Umbilical cord (tissue), 2 donors: Measurements from ENCODE around the gene RAD51B. TPM values are rescaled to one million over a fixed set of nuclear protein-coding genes. Genes with fewer than 3 reads are reported as not detected.

Experiments used
- DNase-seq: peaks from one replicate; pipeline ENCODE4 v3.0.0-alpha.2; 2015; ENCODE audit warnings: low spot score
- total RNA-seq: library from RNA; depleted of rRNA; stranded (reverse); fragments of >200 nt; gene quantifications from one replicate; pipeline ENCODE4 v1.2.3, GENCODE V29; 2014; ENCODE audit warnings: low replicate concordance; ENCODE audit not compliant: insufficient read depth

The RAD51B gene
- total RNA-seq, 1 donor from 2014 or later: 34.2 TPM

DNA sequence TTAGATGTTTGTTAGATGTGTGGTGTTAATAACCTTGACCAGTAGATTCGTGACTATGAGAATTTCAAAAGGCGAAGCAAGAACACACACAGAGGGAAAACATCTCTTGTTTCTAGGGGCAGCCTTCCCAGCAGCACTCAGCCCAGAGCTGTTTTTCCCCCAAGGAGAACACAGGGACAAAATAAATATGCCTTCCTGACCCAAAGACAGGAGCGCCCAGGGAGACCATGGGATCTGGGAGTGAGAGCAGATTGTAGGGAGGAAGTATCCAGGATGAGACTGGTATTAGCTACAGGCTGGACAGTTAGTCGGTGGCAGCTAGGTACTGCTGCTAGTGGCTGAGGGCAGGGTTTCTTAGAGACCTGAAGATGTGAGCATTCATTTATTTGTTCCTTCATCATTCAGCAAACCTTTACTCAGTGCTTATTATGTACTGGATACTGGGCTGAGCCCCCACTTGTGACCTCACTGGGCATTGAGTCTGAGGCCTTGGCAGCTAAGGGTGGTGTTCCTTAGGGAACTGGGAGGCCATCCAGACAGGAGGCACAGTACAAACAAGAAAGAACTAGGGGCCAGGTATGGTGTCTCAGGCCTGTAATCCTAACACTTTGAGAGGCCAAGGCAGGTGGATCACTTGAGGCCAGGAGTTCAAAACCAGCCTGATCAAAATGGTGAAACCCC, 503.5 kb downstream of the RAD51B start:
- DNase-seq: no peak

DNA sequence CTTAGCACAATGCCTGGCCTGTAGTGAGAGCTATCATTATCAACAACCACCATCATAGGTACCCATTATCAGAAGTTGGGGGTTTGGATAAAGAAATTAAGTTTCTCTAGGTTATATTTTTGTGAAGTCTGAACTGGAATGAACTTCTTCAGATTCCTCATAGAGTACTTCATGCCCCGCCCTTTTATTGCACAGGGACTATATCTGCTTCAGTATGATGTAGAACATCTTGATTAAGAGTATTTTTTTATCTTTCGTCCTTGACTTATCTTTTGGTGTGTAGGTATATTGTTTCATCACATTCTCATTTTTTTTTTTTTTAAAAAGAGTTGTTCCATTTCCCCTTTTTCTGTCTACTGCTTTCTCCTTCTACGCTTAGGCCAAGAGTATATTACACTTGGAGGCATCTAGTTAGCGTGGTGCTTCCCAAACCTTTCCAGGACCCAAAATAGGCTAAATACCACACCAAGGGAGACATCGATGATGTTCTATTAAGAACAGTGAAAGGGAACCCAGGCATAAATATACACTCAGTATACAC, 505.8 kb downstream of the RAD51B start:
- no peak for DNase-seq

DNA sequence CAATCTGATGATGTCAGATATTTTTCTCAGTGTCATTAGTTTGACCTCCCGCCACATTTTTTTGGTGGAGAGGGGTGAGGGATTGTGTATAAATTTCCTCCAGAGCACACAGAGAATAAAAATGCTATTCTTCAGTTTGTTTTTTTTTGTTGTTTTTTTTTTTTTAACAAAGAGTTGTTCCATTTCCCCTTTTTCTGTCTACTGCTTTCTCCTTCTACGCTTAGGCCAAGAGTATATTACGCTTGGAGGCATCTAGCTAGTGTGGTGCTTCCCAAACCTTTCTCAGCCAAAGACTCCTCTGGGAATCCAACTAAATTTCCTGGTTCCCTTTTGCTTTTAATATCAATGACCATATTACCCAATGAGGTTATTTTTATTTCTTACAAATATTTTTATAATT, 507.7 kb downstream of the RAD51B start:
- DNase-seq: no peak

DNA sequence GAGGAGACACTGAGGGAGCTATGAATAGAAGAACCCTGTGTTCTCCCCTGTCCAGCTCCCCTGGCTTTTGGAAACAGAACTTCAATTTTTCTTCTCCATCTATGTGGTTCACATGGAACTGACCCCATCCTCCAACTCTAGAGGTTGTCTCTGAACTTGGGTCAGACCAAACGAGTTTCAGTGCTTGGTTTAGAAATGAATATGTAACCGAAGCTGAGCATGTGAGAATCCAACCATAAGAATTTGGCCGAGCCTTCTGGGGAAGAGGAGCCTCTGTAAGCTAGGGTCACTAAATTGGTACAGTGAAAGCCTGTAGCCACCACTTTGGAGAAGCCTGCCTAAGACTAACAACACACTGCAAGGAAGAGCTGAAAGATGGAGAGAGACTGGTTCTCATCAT, 508.9 kb downstream of the RAD51B start:
- no peak for DNase-seq

DNA sequence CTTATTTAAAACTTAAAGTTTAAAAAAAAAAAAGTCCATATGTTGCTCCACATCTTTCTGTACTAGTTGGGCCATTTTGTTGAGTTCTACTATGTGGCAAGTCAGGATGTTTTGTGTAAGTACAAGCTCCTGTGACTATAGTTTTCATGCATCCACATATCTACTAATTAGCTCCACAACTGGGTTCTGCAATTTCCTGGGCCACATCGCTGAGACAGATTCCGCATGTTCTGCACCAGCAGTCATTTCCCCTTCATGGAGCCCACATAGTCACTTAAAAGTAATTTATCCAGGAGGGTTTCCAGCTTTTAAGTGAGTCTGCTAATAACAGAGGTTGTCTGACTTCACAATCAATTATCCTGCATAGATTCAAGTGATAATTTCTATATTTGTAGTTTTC, 511.8 kb downstream of the RAD51B start:
- DNase-seq: no peak

DNA sequence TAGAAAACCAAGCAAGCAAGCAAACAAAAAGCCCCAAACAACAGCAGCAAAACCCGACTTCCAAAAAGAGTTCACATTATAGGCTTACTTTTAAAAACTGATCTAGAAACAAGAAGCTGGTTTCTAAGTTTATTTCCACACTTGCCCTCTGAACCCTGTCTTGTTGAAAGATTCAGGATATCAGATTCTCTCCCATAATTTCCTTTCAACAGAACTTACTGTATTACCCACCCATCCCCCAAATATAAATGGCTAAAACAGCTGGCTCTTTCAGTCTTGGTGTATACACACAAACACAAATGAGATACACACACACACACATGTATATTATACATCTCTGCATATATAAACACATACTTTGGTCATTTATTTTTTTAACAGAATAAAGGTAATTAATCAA, 512.4 kb downstream of the RAD51B start:
- DNase-seq: no peak

DNA sequence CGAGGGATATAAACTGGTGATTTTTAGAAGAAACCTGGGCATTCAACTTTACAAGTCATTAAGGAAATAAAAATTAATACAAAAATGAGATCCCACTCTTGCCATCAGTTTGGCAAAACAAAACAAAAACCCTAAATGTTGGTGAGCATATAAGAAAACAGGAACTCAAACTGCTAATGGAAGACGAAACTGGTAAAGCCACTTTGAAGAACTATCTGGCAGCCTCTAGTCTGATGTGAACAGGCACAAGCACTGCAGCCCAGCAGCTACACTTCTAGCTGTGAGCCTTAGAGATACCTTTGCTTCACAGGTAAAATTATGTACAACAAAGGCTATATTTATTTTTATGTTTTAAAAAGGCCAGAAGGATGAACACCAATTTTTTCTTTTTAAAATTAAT, 513.7 kb downstream of the RAD51B start:
- no peak for DNase-seq

DNA sequence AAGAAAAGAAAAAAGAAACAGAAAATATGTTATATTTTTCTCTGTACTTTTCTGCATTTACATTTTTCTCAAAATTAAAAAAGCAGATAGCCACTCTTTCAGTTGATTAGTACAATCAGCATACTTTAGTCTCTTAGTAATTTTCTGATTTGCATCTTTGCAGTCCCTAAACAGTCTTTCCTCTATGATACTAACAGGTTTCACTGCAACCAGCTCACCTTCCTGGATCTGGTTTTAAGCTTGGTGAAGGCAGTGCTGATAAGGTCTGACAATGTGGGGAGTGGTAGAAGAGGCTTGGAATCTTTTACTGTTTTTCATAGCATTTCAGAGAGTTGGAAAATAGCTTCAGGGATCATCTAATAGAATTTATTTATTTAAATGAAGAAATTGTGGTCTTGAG, 515.7 kb downstream of the RAD51B start:
- DNase-seq: no peak

DNA sequence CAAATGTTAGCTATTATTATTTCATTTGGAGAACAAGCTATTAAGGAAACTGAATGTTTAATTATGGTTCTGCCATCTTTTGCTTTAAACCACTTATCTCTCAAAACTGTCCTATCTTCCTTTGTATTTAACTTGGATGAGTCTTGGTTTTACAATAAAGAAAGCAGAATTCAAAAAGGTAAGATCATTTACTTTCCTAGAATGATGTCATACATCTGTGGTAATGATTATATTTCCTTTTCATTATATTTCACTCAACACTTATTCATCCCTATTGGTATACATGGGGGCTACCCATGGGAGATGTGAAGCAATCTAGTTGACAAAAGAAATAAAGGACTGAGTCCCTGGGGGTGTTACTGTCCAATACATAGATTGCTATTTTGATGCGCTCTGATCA, 516.6 kb downstream of the RAD51B start:
- DNase-seq: no peak

DNA sequence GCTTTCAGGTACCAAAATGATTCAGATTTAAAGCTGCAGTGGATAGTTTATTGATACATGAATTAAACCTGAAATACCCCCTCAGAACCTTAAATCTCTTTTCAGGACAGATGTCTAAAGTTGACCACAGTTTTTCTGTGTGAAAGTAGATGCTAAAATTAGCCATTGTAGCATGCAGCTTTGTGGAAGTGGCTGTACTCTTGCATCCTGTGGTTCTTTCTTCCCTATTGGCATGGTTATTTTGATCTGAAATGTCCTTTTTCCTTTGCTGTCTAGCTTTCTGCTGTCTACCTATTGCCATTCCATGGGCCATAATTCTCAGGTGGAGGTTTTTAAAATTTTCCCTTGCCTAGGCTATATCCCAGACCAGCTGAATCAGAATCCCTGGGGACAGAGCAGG, 517.7 kb downstream of the RAD51B start:
- no peak for DNase-seq

DNA sequence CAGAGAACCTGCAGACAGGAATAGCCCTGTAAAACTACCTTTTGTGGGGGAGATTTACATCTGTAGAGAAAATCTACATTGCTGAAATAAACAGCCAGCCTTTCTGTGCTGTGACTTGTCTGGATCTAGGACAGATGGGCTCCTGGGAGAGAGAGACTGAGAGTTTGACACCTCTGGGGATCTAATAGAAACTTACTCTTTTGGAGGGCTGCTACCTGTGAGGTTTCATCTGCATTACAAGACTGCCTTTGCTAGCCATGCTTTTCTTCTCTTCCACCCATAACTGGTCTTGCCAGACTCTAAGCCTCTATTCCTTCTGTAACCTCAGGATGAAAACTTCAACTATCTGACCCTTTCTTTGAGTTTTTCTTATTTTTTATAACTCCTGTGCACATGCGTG, 520.7 kb downstream of the RAD51B start:
- no peak for DNase-seq

DNA sequence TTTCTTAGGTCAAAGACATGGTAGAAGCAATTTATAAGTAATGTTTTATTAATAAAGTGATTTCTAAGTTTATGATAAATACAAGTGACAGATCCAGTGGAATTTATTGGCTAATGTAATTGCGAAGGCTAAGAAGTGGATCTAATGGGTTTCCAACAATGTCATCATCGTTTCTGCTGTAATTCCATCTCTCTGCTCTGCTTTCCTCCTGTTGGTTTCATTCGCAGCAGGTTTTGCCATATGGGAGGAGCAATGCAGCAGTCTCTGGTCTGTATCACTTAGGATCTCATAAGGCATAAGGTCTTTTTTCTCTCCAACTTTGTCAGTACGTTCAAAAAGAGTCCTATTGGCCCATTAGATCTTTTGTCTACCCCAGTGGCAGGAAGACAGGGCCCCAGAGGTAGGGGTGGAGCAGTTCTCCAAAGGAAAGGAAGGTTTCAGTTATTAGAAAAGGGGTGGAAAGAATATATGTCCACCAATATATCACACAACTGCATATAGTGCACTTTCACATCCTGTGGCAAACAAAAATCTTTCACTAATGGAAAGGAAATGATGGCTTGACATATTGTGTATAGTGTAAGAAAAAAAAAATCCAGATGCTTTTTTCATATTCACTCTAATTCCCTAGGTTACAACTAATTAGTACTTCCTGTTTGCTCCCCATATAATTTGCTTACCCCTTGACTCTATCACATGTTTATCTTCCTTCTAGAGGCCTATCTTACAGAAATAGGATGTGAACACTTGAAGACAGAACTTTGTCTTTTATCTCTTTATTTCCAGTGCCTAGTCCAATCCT, 522.0 kb downstream of the RAD51B start:
- DNase-seq: no peak

DNA sequence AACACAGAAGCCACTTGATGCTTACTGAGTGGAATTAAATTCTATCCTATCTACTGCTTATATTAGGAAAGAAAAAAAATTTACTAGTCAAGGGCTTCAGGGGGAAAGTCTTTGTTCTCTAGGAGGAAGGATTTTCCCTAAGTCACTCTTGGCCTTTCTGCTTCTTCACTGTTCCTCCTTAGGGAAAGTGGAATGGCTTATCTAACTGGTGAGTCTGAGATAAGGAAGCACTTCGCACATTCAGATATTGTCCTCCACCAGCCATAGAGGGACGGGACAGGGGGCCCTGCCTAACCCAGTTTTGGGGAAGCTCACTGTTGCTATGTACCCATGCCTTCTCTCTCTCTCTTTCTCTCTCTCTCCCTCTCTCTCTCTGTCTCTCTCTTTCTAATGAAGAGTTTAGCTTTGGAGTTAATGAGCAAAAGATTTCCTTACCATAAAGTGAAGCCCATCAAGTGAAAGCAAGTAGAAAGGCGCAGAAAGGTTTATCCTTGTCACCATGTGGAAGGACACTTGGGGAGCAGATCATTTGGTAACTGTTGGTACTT, 522.7 kb downstream of the RAD51B start:
- no peak for DNase-seq

DNA sequence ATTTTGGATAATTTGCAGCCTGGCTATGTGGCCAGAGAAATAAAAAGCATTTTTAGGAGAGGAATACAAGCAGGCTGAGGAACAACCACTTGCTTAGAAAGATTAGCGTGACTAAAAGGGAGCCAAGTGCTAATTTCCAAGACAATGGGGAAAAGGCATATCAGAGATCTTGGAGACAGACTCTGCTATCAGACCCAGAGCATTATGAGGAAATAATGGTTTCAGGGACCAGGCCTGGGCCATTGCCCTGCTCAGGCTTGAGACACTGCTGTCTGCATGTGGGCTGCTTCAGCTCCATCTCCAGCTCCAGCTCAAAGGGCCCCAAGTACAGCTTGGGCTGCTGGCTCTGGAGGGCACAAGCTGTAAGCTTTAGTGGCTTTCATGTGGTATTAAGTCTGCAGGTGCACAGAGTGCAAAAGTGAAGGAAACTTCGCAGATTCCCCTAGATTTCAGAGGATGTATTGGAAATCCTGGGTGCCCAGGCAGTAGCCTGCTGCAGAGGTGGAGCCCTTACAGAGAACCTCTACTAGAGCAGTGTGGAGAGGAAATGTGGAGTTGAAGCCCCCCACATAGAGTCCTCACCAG, 524.0 kb downstream of the RAD51B start:
- no peak for DNase-seq

DNA sequence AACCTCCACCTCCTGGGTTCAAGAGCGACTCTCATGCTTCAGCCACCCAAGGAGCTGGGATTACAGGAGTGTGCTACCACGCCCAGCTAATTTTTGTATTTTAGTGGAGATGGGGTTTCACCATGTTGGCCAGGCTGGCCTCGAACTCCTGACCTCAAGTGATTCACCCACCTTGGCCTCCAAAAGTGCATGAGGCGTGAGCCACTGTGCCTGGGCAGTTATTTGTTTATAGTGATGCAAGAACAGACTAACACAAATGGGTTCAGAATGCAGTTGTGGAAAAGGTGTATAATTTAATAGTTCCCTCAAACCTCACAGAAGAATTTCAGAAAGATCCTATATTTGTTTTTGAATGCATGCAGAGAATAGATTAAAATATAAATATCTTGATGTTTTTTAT, 526.2 kb downstream of the RAD51B start:
- no peak for DNase-seq

DNA sequence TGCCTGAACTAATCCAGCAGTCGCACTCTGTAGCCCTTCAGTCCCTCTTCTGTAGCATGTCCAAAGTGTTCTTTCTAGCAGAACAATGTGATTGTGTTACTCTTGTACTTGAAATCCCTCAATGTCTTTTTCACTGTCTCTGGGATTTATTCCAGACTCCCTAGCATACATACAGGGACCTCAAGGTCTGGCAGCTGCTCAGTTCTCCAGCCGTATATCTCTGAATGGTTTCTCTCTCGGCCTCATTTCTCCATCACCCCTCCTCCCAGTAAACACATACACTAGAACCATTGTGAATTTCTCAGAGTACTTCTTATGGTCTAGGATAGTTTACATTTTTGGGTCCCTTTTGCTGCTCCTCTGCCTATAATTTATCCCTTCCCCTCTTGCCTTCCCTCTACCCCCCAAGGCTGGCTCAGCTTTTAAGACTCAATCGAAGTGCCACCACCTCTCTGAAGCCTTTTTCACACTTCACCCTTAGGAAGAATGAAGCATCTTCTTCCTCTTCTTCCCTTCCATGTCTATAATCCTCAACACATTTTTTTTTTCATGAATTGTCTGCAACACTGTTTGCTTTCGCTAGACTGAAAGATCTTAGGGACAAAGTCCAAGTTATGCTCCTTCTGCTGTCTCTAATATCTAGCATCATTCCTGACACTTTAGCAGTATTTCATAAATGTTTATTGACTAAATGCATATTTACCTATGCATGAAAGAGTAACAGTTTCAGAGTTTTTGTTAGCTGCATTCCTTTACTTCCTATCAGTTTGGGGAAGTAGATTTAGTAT, 527.2 kb downstream of the RAD51B start:
- DNase-seq: peak; percentile 69

DNA sequence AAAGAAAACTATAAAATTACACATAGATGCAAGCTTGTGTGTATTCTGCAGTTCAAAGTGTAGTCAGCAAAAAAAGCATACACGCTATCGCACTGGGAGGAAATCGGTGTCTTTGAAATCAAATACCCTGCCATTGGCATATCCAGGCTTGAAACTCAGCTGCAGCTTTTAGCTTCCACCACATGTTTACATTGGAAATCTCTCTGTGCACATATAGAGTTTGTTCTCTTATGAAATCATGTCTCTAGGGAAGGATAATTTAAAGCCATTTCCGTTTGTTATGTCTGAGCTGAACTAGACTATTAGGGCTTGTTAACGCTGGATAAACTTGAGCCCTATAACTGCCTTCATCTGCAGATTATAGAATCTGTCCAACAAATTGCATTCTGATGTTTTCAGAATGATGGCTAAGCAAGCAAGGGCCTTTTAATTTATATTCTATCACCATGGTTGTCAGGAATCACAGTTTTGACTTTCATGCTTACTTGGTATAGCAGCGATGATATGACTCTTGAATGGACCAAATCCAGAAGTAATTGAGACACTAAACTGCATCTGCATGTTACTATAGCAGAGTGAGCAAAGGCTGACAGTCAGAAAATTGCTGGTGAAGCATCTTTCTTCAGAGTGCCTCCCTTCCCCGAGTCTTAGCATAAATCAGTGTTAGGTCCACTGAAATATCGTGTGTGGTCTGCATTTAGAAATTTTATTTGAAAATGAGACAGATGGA, 530.5 kb downstream of the RAD51B start:
- DNase-seq: peak; percentile 96

DNA sequence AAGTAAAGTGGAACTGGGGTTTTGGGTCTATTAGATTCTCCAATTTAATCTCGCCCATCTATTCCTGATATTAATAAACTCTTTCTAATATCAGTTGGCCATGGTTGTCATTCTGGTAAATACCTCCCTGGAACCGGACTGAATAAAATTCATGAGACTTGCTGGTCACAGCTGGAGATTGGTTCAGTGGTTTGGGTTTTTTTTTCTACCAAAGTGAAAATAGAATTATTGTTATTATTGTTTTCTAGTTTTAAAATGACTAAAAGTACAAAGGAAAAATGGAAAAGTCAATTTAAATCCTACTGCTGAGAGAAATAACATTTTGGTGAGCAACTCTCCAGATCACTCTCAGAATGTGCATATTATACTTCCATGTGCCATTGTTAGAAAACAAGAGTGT, 535.8 kb downstream of the RAD51B start:
- DNase-seq: no peak

DNA sequence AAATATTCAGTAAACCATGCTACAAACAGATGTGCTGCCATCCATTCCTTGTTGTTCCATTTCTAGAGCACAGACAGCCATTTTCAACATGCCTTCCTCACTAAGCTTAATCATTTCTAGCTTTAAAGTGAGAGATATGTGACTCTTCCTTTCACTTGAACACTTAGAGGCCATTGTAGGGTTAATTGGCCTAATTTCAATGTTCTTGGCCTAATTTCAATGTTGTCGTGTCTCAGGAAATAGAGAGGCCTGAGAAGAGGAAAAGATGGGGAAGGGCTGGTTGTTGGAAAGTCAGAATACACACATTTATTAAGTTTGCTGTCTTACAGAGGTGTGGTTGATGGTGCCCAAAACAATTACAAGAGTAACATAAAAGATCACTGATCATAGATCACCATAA, 538.2 kb downstream of the RAD51B start:
- no peak for DNase-seq

DNA sequence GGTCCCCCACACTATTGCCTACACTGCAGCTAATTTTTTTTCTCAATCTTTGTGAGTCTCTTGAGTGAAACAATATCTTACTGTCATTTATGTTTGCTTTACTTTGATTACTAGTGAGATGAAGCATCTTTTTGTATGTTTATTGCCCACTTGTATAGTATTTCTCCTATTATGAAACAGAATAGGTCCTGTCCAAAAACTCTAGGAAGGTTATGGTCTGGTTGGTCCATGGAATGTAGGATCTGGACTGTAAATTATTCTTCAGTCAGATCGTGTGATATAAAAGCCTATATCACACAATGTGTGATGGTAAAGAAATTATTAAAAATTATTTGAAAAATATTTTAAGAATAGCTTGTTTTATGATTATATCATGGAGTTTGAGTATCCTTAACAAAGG, 538.9 kb downstream of the RAD51B start:
- no peak for DNase-seq
